ENCODE measurements around the gene SLC12A4.
"Not testable (repeated sequence)": the region's sequence is repeated elsewhere in the genome, so short reads cannot be mapped to it uniquely, and the experiment has no call there.

SLC12A4 gene

GRCh38 chr16:67926181-67926750 is 42.2 kb downstream of the SLC12A4 start:
- peak; percentile 45 for DNase-seq (ENCODE audit: low spot score)

DNA sequence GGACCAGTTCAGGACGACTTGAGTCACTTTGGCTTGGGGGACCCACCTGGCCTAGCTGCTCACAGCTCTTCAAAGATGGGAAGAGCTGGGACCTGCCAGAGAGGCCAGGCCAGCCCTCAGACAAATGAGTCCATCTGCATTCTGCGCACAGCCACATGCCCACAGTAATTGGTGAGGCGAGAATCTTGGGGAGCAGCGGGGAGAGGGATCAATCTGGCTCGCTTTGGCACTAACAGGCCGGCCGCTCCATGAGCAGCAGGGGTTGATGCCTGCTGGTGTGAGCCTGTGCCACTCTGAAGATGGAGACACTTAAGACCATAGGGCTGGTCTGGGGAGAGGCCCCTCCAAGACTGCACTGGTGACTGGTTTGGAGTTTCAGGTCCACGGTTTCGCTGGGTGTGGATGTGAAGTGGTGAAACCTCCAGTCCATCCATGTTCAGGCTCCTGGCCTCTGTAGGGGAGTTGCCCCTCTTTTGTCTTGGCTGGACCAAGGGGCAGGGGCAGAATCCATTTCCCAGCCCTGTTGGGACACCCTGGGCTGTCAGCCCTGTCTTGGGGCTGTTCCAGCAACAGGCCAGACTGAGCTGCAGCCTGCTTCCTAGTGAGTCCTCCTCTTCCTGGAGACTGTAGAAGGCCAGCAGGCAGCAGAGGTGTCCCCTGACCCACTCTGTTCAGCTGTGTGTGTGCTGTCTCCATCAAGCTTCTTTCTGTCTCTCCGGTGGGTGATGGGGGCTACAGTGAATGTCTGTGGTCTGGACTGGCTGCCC is 44.1 kb downstream of the SLC12A4 start:
- no peak for DNase-seq (ENCODE audit: low spot score)

DNA sequence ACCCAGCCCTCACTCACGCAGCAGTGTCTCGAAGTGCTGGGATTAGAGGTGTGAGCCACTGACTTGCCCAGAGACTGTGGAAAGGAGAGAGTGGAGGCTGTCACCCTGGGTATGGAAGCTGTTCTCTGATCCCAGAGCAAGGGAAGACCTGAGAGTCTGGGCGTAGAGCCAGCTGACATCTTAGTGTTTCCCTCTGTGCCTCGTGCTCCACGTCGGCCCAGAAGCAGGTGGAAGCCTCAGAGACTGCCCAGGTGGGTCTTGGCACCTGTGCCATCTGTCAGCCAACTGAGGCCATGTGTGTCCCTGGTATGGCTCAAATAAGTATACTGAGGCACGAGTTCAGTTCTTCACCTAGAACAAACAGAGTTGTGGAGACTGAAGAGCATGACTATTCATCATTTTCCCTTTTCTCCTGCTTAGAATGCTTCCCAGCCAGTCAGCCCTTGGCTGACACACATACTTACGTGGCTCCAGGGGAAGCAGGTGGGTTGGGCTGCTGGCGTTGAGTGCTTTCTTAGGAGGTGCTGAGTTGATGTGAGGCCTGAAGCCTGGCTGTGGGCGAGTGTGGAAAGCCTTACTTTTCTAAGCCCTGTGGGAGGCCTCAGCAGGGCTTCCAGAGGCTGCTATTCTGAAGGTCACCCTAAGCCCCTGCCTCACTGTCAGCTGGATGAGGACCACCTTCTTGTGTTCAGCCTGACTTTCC is 44.9 kb downstream of the SLC12A4 start:
- DNase-seq (ENCODE audit: low spot score) = no peak

DNA sequence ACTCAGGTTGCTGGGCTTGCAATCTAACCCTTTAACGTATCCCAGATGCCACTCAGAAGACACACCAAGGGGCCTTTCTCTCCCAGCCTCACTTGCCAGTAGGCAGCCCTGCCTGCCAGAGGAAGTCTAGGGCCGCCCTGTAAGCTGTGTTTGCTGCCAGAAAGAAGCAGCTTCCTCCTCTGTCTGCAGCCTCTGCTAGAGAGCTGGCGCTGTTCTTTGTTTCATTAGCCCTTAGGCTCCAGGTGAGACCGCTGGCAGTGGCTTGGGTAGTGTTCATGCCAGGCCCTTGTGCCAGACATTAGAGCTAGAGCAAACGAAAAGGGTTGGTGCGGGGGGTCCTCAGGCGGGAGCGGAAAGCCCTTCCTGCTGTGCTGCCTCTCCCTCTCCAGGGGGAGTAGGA is 45.7 kb downstream of the SLC12A4 start:
- DNase-seq (ENCODE audit: low spot score) = no peak

- no peak for DNase-seq (ENCODE audit: low spot score)
Measured at GRCh38 chr16:67922221-67922620, 46.2 kb downstream of the SLC12A4 start.

- no peak for DNase-seq (ENCODE audit: low spot score)
Measured at GRCh38 chr16:67919622-67920221, 48.7 kb downstream of the SLC12A4 start.

DNA sequence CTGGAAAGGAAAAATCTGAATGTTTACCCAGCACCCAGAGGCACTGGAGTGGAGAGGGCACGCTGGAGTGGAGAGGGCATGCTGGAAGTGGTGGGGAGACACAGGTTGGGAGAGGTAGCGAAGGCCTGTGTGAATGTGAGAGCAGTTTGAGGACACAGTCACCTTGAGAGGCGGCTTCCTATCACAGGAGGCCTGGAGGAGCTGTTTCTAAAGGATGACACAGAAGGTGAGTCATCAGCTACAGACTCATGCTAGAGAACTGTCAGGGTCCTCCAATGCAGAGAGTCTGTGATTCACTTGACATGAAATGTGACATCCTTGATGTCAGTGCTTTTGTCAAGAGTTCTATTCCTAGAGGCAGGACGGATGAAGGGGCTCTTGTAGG is 50.6 kb downstream of the SLC12A4 start:
- no peak for DNase-seq (ENCODE audit: low spot score)

- DNase-seq (ENCODE audit: low spot score) = no peak
Measured at GRCh38 chr16:67917140-67917851, 51.1 kb downstream of the SLC12A4 start.

GRCh38 chr16:67915831-67916723 is 52.4 kb downstream of the SLC12A4 start:
- DNase-seq (ENCODE audit: low spot score) = no peak

- DNase-seq (ENCODE audit: low spot score) = not testable (repeated sequence)
Measured at GRCh38 chr16:67915496-67915769, 53.0 kb downstream of the SLC12A4 start.

DNA sequence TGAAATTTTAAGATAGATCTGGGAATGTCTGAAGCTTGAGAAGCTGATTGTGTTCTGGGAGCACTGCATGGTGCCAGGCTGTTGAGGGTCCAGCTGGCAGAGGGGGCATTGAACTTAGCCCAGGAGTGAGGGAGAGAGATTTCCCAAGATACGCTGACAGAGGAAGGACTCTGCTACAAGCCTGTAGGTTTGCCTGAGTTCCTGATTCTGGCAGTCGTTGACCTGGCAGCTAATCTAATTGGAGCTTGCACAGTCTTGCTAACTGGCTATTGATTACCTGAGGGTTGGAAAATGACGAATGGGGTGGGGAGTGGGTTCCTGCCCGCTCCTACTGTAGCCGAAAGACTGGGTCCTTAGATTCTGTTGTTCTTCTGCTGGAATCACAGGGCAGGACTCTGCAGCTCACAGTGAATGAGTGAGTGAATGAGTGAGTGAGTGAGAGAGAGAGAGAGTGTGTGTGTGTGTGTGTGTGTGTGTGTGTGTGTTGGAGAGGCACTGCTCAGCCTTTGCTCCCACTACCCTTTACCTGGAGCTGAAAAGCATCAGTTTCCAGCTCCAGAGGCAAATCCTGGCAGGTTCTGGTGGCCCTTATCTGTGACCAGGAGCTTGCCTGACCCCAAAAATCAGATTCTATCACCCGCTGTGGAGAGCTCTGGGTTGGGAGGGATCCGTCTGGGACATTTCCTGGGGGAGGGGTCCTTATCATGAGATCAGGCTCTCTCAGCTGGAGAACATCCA is 53.5 kb downstream of the SLC12A4 start:
- DNase-seq (ENCODE audit: low spot score) = no peak

GRCh38 chr16:67910158-67910557 is 58.3 kb downstream of the SLC12A4 start:
- peak; percentile 62 for DNase-seq (ENCODE audit: low spot score)

DNA sequence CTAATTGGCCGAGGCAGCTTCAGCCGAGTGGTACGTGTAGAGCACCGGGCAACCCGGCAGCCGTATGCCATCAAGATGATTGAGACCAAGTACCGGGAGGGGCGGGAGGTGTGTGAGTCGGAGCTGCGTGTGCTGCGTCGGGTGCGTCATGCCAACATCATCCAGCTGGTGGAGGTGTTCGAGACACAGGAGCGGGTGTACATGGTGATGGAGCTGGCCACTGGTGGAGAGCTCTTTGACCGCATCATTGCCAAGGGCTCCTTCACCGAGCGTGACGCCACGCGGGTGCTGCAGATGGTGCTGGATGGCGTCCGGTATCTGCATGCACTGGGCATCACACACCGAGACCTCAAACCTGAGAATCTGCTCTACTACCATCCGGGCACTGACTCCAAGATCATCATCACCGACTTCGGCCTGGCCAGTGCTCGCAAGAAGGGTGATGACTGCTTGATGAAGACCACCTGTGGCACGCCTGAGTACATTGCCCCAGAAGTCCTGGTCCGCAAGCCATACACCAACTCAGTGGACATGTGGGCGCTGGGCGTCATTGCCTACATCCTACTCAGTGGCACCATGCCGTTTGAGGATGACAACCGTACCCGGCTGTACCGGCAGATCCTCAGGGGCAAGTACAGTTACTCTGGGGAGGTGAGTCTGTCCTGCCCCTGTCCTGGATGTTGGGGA is 59.2 kb downstream of the SLC12A4 start:
- DNase-seq (ENCODE audit: low spot score) = no peak

DNA sequence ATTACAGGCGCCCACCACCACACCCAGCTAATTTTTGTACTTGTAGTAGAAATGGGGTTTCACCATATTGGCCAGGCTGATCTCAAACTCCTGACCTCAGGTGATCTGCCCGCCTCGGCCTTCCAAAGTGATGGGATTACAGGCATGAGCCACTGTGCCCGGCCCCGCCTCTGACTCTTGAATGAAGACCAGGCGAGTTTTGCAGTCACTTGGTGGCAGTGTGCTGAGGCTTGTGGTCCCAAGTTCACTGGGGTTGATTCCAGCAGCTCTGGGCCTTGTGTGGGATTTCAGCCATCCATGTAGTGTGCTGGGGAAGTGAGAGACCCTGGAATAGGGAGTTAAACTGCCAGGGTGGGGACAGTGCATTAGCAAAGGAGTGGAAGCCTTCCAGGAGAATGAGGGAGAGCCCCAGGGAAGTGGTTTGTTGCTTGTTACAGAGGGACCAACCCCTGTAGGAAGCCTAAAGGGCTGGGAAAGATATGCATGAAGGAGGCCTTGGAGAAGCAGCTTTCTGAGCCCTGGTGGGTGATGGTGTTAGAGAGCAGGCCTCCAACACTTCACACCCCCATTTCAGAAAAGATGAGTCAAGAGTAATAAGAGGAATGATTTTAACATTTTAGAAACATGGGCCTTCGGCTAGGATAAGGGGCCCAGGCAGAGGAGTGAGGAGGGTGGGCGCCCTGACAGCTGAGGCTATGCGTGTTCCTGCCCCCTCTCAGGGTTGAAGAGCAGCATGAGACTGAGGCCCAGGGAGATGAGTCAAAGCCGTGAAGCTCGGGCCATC is 60.8 kb downstream of the SLC12A4 start:
- no peak for DNase-seq (ENCODE audit: low spot score)

- DNase-seq (ENCODE audit: low spot score) = no peak
Measured at GRCh38 chr16:67902831-67903230, 65.6 kb downstream of the SLC12A4 start.

DNA sequence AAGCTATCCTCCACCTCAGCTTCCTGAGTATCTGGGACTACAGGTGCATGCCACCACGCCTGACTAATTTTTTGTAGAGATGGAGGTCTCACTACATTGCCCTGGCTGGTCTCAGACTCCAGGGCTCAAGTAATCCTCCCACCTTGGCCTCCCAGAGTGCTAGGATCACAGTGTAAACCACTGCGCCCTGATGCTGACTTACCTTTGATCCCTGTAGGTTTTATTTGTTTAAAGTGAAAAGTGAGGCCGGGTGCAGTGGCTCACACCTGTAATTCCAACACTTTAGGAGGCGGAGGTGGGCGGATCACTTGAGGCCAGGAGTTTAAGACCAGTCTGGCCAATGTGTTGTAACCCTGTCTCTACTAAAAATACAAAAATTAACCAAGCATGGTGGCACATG is 66.7 kb downstream of the SLC12A4 start:
- DNase-seq (ENCODE audit: low spot score) = no peak

DNA sequence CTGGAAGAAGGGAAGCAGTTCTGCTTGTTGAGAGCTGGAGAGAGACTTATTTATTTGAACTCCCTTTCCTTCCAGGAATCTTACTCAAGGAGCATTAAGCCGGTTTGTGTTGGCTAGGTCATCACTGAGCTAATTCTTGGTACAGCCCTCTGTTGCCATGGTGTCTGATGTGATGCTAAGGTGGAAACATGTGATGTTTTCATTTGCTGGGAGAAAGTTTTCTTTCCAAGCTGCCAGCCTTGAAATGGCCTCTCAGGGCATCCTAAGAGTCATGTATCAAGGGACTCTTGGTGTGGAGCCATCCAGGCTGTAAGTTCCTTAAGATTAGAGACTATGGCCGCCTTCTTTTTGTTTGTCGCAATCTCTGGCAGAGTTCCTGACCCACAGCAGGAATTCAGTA is 71.2 kb downstream of the SLC12A4 start:
- DNase-seq (ENCODE audit: low spot score) = no peak

DNA sequence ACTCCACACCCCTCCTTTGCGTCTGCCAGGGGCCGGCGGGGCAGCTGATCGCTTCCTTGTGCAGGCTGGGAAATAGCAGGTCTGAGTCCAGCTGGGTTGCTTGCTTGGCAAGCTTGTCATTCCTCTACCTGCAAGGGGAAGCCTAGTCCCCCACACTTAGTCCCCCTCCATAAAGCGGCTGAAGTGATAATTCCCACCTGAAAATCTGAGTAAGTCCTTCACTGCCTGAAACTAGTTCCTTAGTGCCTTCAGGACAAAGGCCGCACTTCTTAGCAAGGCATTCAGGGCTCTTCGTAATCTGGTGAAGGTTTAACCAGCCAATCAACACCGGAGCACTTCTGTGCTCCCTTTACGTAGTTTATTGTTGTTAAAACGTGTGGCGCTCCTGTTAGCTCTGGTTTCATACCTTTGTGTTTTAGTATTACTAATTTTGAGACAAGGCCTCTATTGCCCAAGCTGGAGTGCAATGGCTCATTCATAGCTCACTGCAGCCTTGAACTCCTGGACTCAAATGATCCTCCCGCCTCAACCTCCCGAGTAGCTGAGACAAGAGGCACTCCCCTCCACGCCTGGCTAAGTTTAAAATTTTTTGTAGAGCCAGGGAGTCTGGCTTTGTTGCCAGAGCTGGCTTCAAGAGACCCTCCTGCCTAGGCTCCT is 74.6 kb downstream of the SLC12A4 start:
- peak; percentile 31 for DNase-seq (ENCODE audit: low spot score)

Data from NAMALWA (cell line).